HG02885 (cell line): ENCODE measurements around the gene MAGEB1.
A peak's percentile ranks its signal among the peaks of the same experiment; 100 is the strongest.

ENCODE experiments used
- ATAC-seq: cut with Tn5 transposase; IDR thresholded peaks from one replicate; pipeline ENCODE4 v1.9.1; 2021; ENCODE audit warnings: mild to moderate bottlenecking; ENCODE audit not compliant: unreplicated experiment, poor library complexity

MAGEB1 gene, protein sequence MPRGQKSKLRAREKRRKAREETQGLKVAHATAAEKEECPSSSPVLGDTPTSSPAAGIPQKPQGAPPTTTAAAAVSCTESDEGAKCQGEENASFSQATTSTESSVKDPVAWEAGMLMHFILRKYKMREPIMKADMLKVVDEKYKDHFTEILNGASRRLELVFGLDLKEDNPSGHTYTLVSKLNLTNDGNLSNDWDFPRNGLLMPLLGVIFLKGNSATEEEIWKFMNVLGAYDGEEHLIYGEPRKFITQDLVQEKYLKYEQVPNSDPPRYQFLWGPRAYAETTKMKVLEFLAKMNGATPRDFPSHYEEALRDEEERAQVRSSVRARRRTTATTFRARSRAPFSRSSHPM

DNA sequence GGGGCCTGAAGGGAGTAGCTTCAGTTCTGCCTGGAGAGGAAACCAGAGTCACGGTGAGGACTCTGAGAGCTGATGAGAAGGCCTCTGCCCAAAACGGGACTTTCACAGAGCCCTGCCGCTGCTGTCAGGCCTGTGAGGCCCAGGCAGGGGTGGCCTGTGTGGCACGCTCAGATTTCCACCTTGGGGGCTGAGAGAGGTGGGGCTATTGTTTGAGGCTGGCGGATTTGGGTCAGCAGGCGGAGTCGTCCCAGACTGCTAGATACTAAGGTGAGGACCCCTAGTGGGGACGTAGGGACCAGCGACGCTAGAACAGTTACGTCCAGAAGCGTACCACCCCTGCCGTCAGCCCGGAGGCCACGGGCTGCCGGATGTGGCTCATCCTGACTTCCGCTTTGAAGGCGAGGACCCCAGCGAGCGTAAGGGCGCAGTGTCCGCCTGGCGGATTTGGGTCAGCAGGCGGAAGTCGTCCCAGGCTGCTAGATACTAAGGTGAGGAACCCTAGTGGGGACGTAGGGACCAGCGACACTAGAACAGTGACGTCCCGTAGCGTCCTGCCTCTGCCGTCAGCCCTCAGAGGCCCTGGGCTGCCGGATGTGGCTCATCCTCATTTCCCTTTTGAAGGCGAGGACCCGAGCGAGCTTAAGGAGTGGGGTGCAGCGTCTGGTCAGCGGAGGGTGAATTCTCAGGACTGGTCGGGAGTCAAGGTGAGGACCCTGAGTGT lies at the start of gene MAGEB1:
TSS of gene MAGEB1 (plus strand) at position 378 of the 721 bp plus-strand sequence. CDS start 3,348 bp downstream, outside the sequence.
- ATAC-seq = no peak

DNA sequence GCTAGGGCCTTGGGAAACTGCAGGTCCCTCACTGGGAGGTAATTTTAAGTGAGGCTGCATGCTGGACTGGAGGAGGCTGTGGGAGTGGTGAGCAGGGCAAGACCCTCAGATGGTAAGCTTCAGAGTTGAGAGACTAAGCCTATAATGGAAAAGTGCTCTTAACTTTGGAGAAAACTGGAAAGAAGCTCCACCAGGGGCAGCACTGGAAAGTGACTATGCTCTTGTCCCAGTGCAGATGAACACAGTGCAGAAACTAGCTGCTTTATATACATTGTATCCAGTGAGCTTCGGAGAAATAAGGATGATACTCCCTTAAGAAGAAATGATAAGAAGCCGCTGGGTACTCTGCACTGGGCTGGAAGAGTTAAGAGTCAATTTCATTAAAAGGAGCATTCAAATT lies 34.8 kb upstream of the MAGEB1 start:
- ATAC-seq = no peak

DNA sequence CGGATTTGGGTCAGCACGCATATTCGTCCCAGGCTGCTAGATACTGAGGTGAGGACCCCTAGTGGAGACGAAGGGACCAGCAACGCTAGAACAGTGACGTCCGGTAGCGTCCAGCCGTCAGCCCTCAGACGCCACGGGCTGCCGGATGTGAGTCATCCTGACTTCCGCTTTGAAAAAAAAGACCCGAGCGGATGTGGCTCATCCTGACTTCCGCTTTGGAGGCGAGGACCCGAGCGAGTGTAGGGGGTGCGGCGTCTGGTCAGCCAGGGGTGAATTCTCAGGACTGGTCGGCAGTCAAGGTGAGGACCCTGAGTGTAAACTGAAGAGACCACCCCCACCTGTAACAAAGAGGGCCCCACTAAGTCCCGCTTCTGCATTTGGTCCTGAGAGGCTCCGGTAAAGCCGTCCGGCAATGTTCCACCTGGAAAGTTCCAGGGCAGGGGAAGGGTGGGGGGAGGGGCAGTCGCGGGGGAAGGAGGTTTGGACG lies 31.5 kb upstream of the MAGEB1 start, which contains the start of gene MAGEB2:
TSS of gene MAGEB2 (plus strand) at position 207 of the 487 bp plus-strand sequence. CDS start 3,018 bp downstream, outside the sequence.
- ATAC-seq = no peak

DNA sequence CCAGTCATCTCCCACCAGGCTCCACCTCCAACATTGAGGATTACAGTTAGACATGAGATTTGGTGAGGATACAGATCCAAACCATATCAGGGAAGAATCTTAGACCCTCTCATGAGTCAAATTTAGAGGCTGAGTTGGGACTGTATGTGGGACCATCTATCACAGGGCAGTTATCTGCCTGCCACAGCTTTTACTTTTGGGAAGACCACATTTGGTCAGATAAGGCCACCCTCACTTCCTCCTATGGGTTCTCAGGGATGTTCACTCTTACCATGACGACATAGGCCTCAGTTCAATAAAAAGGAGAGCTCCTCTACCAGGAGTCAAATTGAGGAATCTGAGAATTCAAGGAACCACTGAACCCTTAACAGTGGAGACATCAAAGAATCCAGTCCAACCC lies 29.5 kb upstream of the MAGEB1 start:
- no peak for ATAC-seq

DNA sequence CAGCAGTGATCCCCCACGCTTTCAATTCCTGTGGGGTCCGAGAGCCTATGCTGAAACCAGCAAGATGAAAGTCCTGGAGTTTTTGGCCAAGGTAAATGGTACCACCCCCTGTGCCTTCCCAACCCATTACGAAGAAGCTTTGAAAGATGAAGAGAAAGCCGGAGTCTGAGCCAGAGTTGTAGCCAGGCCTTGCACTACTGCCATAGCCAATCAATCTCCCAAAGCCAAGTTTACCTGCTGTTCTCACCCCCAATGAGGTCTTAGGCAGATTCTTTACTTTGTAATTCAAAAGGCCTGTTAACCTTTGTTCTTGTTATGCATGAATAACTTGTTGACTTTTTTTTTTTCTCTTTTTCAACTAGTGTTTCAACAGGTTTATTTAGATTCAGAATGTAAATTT lies 27.6 kb upstream of the MAGEB1 start:
- no peak for ATAC-seq

DNA sequence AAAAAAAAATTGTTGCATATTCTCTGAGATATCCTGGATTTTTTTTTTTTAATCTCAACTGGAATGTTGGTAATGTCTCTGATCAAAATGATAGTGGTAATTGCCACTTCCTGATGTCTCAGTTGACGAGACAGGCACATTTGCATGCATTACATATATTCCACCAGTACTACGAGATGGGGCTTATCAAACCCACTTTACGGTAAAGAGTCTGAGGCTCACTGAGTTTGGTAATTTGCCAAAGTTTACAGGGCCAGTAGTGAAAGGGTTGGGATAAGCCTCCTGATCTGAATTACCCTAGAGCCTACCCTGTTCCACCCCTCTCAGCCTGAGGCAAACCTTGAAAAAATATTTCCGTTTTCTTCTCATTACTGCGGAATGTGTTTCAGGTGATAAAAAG lies 26.3 kb upstream of the MAGEB1 start:
- ATAC-seq = no peak

DNA sequence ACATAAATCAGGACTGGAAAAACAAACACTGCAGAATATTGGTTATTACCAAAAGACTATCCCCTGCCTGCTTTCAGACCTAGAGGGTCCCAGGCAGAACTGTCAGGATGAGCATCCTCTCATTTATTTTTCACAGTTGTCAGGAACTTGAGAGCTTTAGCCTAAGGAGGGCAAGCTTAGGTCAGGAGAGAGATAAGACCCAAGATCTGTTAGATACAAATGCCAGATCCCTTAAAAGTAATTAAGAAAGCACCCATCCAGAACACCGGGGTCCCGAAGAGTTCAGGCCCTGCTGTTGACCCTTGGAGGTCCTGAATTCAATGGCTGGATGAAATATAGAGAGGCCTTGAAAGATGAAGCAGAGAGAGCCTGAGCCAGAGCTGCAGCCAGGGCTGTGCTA lies 22.4 kb upstream of the MAGEB1 start:
- ATAC-seq = no peak

DNA sequence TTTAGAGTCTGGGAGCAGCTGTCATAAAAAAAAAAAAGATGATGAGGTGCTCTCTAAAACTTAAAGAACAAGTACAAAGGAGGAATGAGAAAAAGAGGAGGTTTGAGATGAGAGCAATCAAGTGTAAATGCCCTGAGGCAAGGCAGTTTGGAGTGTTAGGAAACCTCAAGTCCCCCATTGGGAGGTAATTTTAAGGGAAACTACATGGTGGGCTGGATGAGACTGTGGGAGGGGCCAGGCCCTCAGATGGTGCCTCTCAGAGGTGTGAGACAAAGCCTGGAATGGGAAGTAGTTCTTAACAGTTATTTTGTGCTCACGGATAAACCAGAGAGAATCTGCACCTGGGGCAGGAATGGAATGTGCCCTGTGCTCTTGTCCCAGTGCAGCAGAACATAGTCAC lies 18.4 kb upstream of the MAGEB1 start:
- no peak for ATAC-seq

DNA sequence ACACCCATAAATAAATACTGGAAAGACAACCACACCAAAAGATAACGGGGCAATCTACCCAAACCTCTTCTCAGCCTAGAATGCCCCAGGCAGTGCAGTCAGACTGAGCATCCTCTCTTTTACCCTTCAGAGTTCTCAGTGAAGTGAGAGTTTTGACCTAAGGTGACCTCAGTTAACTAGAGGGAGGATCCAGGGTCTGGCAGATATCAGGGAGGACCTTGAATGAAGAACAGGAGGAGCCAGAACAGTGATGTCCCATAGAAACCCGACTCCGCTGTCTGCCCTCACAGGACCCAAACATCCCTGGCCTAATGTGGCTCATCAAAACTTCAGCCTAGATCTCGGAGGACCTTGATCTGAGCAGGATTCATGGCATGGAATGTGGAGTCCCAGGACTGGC lies 16.6 kb upstream of the MAGEB1 start, which contains the start of gene MAGEB3:
TSS of gene MAGEB3 (plus strand) at position 263 of the 400 bp plus-strand sequence. CDS start 5,268 bp downstream, outside the sequence.
- no peak for ATAC-seq

DNA sequence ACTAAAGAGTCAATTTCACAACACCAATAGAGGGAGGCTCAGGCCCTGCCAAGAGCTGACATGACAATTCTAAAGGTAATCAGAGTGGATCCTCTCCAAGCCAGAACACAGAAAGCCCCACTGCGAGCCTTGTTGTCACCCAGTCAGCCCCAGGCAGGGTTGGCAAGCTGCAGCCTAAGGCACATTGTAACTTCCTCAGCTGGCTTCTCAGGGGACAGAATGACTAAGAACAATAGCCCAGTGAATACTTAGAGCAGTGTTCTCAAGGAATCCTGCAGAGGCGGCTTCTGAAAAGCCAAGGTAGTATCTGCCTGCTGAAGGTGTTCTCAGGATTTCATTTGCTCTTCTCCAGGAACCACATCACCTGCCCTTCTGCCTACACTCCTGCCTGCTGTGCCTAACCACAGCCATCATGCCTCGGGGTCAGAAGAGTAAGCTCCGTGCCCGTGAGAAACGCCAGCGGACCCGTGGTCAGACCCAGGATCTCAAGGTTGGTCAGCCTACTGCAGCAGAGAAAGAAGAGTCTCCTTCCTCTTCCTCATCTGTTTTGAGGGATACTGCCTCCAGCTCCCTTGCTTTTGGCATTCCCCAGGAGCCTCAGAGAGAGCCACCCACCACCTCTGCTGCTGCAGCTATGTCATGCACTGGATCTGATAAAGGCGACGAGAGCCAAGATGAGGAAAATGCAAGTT lies 5.1 kb upstream of the MAGEB1 start, which contains the start of gene MAGEB4:
TSS of gene MAGEB4 (plus strand) at position 277 of the 692 bp plus-strand sequence. CDS start at position 413, 136 bp downstream.
- ATAC-seq = no peak

DNA sequence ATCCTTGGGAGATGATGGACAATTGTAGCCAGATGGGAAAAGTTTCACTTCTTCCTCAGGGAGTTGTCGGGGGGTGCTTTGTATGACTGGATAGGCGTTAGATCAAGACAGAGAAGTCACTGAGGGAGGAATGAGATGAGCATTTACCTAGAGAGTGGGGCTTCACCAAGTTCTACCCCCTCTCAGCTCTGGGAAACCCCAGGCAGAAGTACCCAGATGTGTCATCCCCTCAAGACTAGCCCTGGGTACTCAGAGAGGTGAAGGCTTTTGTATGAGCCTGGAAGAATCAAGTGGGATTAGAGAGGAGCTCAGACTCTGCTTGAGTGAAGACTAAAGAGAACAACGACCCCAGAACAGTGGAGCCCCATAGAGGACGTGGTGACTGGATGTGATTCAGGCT lies 1.9 kb downstream of the MAGEB1 start:
- ATAC-seq = peak; percentile 64

DNA sequence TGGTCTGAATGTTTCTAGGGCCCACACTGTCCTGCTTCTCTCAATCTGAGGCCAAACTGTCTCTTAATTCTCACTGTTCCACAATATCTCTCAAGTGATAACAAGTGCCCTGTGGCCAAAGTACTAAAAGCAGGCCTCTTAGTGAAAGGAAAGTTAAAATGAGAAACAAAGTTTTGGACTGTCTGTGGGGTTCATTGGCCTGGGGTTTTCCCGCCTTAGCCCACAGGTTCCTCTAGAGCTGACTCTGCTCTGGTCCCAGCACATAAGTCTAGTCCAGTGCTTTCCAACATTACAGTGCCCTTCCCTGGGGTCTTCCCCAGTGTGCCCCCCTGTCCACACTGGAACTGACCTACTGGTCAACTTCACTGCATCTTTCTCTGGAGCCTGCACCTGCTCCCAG lies 6.3 kb downstream of the MAGEB1 start:
- peak; percentile 73 for ATAC-seq

DNA sequence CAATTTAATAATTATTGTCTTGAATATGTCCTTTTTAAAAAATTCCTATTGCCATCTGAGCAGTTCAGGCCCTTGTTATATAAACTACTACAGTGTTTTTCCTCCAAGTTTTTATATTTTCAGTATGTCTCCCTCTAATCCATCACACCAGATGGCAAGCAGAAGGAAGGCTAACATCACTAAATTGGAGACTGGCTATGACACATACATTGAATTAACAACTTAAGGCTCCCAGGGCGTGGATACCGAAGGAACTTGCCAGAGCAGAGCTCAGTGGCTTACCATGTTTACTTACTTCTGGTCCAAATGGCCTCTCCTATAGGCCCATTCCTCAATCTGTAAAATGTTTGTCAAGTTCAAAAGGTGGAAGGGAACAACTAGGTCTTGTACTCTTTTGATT lies 13.0 kb downstream of the MAGEB1 start:
- ATAC-seq = no peak

DNA sequence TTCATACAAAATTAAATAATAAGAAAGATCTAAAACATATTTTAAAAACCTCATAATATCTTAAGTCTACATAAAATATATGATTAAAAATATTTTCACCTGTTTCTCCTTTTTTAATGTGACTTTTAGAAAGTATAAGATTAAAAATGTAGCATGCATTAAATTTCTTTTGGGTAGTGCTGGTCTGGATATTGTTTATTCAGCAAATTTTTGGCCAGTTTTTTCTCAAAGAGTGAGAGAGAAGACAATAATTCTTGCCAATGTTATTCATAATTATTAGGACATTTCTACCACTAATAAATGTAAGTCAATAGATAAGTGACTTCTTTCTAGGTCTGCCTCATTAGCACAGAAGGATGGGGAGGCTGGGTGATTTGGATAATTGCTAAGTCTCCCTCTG lies 14.1 kb downstream of the MAGEB1 start:
- no peak for ATAC-seq

DNA sequence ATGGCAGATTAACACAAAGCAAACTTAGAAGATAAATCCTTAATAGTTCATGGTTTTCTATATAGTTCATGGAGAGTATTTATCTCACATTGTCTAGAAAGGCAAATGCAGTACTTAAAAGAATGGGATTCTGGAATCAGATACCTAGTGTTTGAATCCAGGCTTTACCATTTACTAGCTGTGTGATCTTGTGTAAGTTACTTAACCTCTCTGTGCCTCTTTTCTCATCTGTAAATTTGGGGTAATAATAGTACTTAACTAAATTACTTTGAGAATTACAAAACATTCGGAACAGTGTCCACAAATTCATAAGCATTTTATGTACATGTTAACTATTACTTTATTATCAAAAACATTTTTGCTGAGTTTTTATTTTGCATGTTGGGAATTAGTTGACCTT lies 15.8 kb downstream of the MAGEB1 start:
- no peak for ATAC-seq

DNA sequence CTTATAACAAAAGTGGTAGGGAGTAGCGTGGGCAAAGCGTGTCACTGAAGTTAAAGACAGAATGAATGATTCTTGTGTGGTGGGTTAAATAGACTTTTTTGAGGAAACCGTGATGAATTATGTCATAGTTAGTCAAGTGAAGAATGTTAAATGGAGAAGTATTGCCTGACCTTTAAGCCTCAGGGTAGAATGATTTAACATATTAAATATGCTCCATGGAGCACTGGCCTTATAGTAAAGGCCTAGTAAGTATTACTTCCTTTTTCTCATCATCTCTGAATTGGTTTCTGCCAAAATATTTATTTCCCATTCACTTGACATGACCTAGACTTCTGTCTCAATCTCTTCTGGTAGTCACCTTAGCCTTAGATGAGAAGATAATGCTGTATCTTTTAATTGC lies 23.7 kb downstream of the MAGEB1 start:
- ATAC-seq = no peak

DNA sequence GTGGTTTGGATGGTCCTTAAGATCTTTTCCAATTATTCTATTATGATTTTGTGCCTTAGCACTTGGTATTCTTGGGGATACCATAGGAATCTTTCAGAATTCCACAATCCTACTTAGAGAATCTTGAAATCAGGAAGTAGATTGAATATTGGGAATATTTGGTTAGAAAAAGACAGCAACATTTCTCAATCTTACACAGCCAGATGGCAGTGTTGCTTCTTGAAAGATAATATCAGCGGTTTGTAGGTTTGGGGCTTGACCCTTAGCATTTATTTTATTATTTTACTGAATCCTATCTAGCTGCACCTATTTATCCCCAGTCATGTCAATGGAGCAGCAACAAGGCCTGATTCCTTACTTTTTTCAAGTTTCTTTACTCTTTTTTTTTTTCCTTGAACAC lies 28.6 kb downstream of the MAGEB1 start:
- no peak for ATAC-seq

DNA sequence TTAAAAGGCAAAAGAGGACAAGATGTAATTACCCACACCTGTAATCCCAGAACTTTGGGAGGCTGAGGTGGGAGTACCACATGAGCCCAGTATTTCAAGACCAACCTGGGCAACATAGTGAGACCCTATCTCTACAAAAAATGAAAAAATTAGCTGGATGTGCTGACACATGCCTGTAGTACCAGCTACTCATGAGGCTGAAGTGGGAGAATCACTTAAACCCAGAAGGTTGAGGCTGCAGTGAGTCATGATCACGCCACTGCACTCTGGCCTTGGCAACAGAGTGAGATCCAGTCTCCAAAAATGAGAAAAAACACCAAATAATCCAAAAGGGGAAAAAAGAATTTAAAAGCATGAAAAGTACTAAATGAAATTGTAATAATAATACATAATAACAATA lies 31.4 kb downstream of the MAGEB1 start:
- no peak for ATAC-seq

DNA sequence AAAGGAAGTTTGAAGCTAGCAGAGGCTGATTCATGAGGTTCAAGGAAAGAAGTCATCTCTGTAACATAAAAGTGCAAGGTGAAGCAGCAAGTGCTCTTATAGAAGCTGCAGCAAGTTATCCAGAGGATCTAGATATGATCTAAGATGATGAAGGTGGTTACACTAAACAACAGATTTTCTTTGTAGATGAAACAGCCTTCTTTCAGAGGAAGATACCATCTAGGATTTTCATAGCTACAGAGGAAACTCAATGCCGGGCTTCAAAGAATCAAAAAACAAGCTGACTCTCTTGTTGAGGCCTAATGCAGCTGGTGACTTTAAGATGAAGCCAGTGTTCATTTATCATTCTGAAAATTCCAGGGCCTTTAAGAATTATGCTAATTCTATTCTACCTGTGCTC lies 33.5 kb downstream of the MAGEB1 start:
- no peak for ATAC-seq

DNA sequence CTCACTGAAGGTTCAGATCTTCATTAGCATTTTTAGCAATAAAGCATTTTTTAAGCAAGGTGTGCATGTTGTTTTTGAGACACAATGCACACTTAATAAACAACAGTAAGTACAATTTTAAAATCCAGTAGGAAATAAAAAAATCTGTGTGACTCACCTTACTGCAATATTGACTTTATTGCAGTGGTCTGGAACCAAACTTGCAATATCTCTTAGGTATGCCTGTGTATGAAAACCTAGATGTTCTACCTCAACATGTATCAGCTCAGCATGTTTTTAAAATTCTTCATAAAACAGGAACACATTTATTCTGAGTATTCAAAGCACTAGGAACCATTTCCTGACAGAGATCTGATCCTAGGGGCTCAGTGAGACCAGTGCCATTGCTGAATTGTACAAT lies 35.6 kb downstream of the MAGEB1 start:
- ATAC-seq = no peak
